HCT116 (cell line): Measurements from ENCODE around the gene ZNF804A. TPM values are rescaled to one million over a fixed set of nuclear protein-coding genes. Genes with fewer than 3 reads are reported as not detected.

Experiments
- ATAC-seq: fragments of 200-7000 bp; cut with Tn5 transposase; 2 replicates; pipeline ENCODE4 v1.9.1; 2020; ENCODE audit warnings: mild to moderate bottlenecking, moderate library complexity
- BruUV-seq: library from RNA; stranded (reverse); fragments of 400-500 nt; replicated peaks from 2 replicates; lab custom pipeline; 2021; lab: Mats Ljungman, UMichigan
- CTCF ChIA-PET: fragments of 300-600 bp; sonication (Branson Sonifier 250); formaldehyde crosslinking; loops from one replicate; lab custom pipeline; 2021; ENCODE audit warnings: antibody characterized with exemption; lab: Charles Lee
- POLR2A ChIA-PET: fragments of 300-600, 350-600 bp; sonication (Branson Sonifier 250); formaldehyde crosslinking; loops from one replicate; lab custom pipeline; 2021; ENCODE audit warnings: antibody characterized with exemption; lab: Charles Lee
- RAD21 ChIA-PET, 2 experiments: fragments of 300-600 bp; sonication (Branson Sonifier 250); formaldehyde crosslinking; loops; one replicate each; lab custom pipeline; 2023; ENCODE audit warnings: low total read pairs in 2 of 2; ENCODE audit not compliant: uncharacterized antibody in 2 of 2, unreplicated experiment in 2 of 2, low non-redundant PET in 1 of 2; lab: Charles Lee
- DNase-seq: peaks from one replicate; pipeline ENCODE4 v3.0.0-alpha.2; 2010; ENCODE audit warnings: low read depth, low spot score
- H2AFZ ChIP-seq: fragments of 200-600 bp; shearing (Covaris generic), sonication (generic); 2 replicates; pipeline ENCODE4 v1.6.1; 2017; ENCODE audit warnings: low read depth, mixed run types, mixed read lengths, antibody characterized with exemption, low read length; ENCODE audit not compliant: poor library complexity, severe bottlenecking
- H3K27ac ChIP-seq: 2 replicates; pipeline ENCODE4 v1.5.1; 2012; ENCODE audit warnings: low read depth, low read length
- H3K27me3 ChIP-seq: fragments of 200-600 bp; sonication (generic); 2 replicates; pipeline ENCODE4 v1.6.1; 2016; ENCODE audit warnings: mixed run types, low read length, mixed read lengths; ENCODE audit not compliant: insufficient read depth
- H3K36me3 ChIP-seq, 2 experiments: fragments of 200-500 bp in 1 of 2; fragments of 200-600 bp in 1 of 2; sonication (Bioruptor generic) in 1 of 2; sonication (generic) in 1 of 2; 2 replicates each; pipeline versions ENCODE4 v1.5.1 to v1.6.1; 2014 to 2016; ENCODE audit warnings: low read length in 2 of 2, inconsistent platforms in 1 of 2, mixed read lengths in 1 of 2, mixed run types in 1 of 2; ENCODE audit not compliant: insufficient read depth in 2 of 2, control insufficient read depth in 1 of 2
- H3K4me1 ChIP-seq, 2 experiments: fragments of 200-600 bp in 1 of 2; sonication (generic) in 1 of 2; 2 replicates each; pipeline versions ENCODE4 v1.5.1 to v1.6.1; 2012 to 2017; ENCODE audit warnings: low read length in 2 of 2, inconsistent platforms in 1 of 2, mild to moderate bottlenecking in 1 of 2, mixed read lengths in 1 of 2, mixed run types in 1 of 2, moderate library complexity in 1 of 2; ENCODE audit not compliant: insufficient read depth in 2 of 2, control insufficient read depth in 1 of 2
- H3K4me2 ChIP-seq: fragments of 200-600 bp; sonication (generic); 2 replicates; pipeline ENCODE4 v1.6.1; 2017; ENCODE audit warnings: mixed run types, low read length, mixed read lengths
- H3K4me3 ChIP-seq, 2 experiments: fragments of 200-600 bp in 1 of 2; sonication (generic) in 1 of 2; replicated peaks in 1 of 2; 2 replicates each; pipeline ENCODE4 v1.5.1; 2011 to 2016; ENCODE audit warnings: low read length in 2 of 2, control low read depth in 1 of 2, low read depth in 1 of 2, mild to moderate bottlenecking in 1 of 2, mixed read lengths in 1 of 2, mixed run types in 1 of 2
- H3K79me2 ChIP-seq: fragments of 200-600 bp; sonication (generic); 2 replicates; pipeline ENCODE4 v1.6.1; 2017; ENCODE audit warnings: mild to moderate bottlenecking, mixed run types, low read length, moderate library complexity, mixed read lengths; ENCODE audit not compliant: insufficient read depth
- H3K9ac ChIP-seq: fragments of 200-600 bp; sonication (generic); 2 replicates; pipeline ENCODE4 v1.6.1; 2016; ENCODE audit warnings: low read length, mixed read lengths
- H3K9me2 ChIP-seq: fragments of 200-600 bp; sonication (generic), shearing (Covaris generic); 2 replicates; pipeline ENCODE4 v1.6.1; 2017; ENCODE audit warnings: mixed run types, mild to moderate bottlenecking, moderate library complexity; ENCODE audit not compliant: insufficient read depth
- H3K9me3 ChIP-seq, 2 experiments: fragments of 200-500 bp in 1 of 2; fragments of 200-600 bp in 1 of 2; sonication (Bioruptor generic) in 1 of 2; sonication (generic) in 1 of 2; 2 replicates each; pipeline ENCODE4 v1.6.1; 2014 to 2017; ENCODE audit warnings: low read length in 2 of 2, mixed read lengths in 2 of 2, inconsistent platforms in 1 of 2, low read depth in 1 of 2, mild to moderate bottlenecking in 1 of 2, mixed run types in 1 of 2, moderate library complexity in 1 of 2; ENCODE audit not compliant: control insufficient read depth in 1 of 2, insufficient read depth in 1 of 2
- H4K20me1 ChIP-seq: fragments of 200-600 bp; sonication (generic), shearing (Covaris generic); 2 replicates; pipeline ENCODE4 v1.6.1; 2017; ENCODE audit warnings: mixed run types, mild to moderate bottlenecking, moderate library complexity; ENCODE audit not compliant: insufficient read depth
- ATF3 ChIP-seq: IDR thresholded peaks from 2 replicates; pipeline ENCODE4 v1.6.1; 2012
- CBX3 ChIP-seq: IDR thresholded peaks from 2 replicates; pipeline ENCODE4 v1.6.1; 2012; ENCODE audit warnings: low read depth
- CEBPB ChIP-seq: IDR thresholded peaks from 2 replicates; pipeline ENCODE4 v1.6.1; 2012; ENCODE audit warnings: low read depth
- CTCF ChIP-seq, 3 experiments: fragments of 200-600 bp in 1 of 3; sonication (generic) in 1 of 3; IDR thresholded peaks in 2 of 3; conservative IDR thresholded peaks in 1 of 3; 2 replicates each; pipeline ENCODE4 v1.5.1; 2012 to 2017; ENCODE audit warnings: low read depth in 2 of 3, low read length in 2 of 3, antibody characterized with exemption in 1 of 3, borderline replicate concordance in 1 of 3, control low read depth in 1 of 3, mild to moderate bottlenecking in 1 of 3, mixed read lengths in 1 of 3, mixed run types in 1 of 3, moderate library complexity in 1 of 3; ENCODE audit not compliant: insufficient read depth in 1 of 3
- EGR1 ChIP-seq: IDR thresholded peaks from 2 replicates; pipeline ENCODE4 v1.6.1; 2012; ENCODE audit warnings: low read depth
- ELF1 ChIP-seq: IDR thresholded peaks from 2 replicates; pipeline ENCODE4 v1.6.1; 2012; ENCODE audit warnings: low read depth, borderline replicate concordance
- EZH2 ChIP-seq: fragments of 200-600 bp; sonication (generic); IDR thresholded peaks from 2 replicates; pipeline ENCODE4 v1.6.1; 2017; ENCODE audit warnings: antibody characterized with exemption, mixed run types
- EZH2phosphoT487 ChIP-seq: fragments of 200-600 bp; IDR thresholded peaks from 2 replicates; pipeline ENCODE4 v1.6.1; 2018; ENCODE audit warnings: antibody characterized with exemption, borderline replicate concordance
- FOSL1 ChIP-seq: IDR thresholded peaks from 2 replicates; pipeline ENCODE4 v1.6.1; 2012; ENCODE audit warnings: low read depth
- JUND ChIP-seq: IDR thresholded peaks from 2 replicates; pipeline ENCODE4 v1.6.1; 2012
- POLR2A ChIP-seq: IDR thresholded peaks from 2 replicates; pipeline ENCODE4 v1.7.0; 2011; ENCODE audit warnings: borderline replicate concordance; ENCODE audit not compliant: insufficient read depth, insufficient read length; ENCODE audit errors: extremely low read depth
- RAD21 ChIP-seq: IDR thresholded peaks from 2 replicates; pipeline ENCODE4 v1.6.1; 2012; ENCODE audit warnings: low read depth, mild to moderate bottlenecking
- SIN3A ChIP-seq: IDR thresholded peaks from 2 replicates; pipeline ENCODE4 v1.6.1; 2012; ENCODE audit warnings: low read depth
- SP1 ChIP-seq: IDR thresholded peaks from 2 replicates; pipeline ENCODE4 v1.6.1; 2012; ENCODE audit warnings: low read depth
- TCF7L2 ChIP-seq: IDR thresholded peaks from 2 replicates; pipeline ENCODE4 v1.7.0; 2011; ENCODE audit warnings: borderline replicate concordance, inconsistent platforms; ENCODE audit not compliant: insufficient read depth, insufficient read length; ENCODE audit errors: extremely low read depth
- YY1 ChIP-seq: IDR thresholded peaks from 2 replicates; pipeline ENCODE4 v1.6.1; 2011; ENCODE audit warnings: low read length, low read depth, moderate library complexity, mild to moderate bottlenecking; ENCODE audit not compliant: insufficient replicate concordance; ENCODE audit errors: extremely low read depth
- ZNF274 ChIP-seq: fragments of 200-500 bp; sonication (Bioruptor generic); IDR thresholded peaks from 2 replicates; pipeline ENCODE4 v1.6.1; 2014; ENCODE audit warnings: mild to moderate bottlenecking, low read depth, low read length, inconsistent platforms
- intact Hi-C: fragments of 100-400 bp; cut with micrococcal nuclease; formaldehyde crosslinking; loops from 2 replicates; pipeline ENCODE4 v1.10.0; 2022
- total RNA-seq: library from RNA; stranded (reverse); gene quantifications from one replicate; pipeline ENCODE4 v1.2.1, GENCODE V29; 2021; ENCODE audit not compliant: unreplicated experiment
- TF ChIP-seq, protein P1 (sequence below): IDR thresholded peaks from 2 replicates; pipeline ENCODE4 v1.6.1; 2011; ENCODE audit warnings: mild to moderate bottlenecking, low read length, moderate library complexity; ENCODE audit not compliant: insufficient replicate concordance; ENCODE audit errors: extremely low read depth
- TF ChIP-seq, protein P2 (sequence below): IDR thresholded peaks from 2 replicates; pipeline ENCODE4 v1.6.1; 2012

The ZNF804A gene
- total RNA-seq, 1 experiment from 2014 or later, result 0.61 TPM

GRCh38 chr2:184551626-184552025, 46.7 kb upstream of the ZNF804A start (continued):
- no peak for TF ChIP-seq EZH2phosphoT487
- TF ChIP-seq ATF3, result no peak
- TF ChIP-seq, protein P1, sequence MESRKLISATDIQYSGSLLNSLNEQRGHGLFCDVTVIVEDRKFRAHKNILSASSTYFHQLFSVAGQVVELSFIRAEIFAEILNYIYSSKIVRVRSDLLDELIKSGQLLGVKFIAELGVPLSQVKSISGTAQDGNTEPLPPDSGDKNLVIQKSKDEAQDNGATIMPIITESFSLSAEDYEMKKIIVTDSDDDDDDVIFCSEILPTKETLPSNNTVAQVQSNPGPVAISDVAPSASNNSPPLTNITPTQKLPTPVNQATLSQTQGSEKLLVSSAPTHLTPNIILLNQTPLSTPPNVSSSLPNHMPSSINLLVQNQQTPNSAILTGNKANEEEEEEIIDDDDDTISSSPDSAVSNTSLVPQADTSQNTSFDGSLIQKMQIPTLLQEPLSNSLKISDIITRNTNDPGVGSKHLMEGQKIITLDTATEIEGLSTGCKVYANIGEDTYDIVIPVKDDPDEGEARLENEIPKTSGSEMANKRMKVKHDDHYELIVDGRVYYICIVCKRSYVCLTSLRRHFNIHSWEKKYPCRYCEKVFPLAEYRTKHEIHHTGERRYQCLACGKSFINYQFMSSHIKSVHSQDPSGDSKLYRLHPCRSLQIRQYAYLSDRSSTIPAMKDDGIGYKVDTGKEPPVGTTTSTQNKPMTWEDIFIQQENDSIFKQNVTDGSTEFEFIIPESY, result no peak
- TF ChIP-seq YY1, result no peak
- TF ChIP-seq, all 23 proteins: peak for 0

GRCh38 chr2:184554736-184555135, 43.6 kb upstream of the ZNF804A start:
- Histone ChIP-seq H3K27ac (no peak overlapping the region), H2AFZ (no peak overlapping the region), H3K9me2 (no peaks in the 10 kb centered on the region), H3K9me3 (no peaks in the 10 kb centered on the region), H3K79me2 (no peaks in the 10 kb centered on the region)
- ChIA-PET RAD21 (no interaction called here), POLR2A (no interaction called here)
- TF ChIP-seq RAD21 (no peak), ZNF274 (no peak), ELF1 (no peak), JUND (no peak), TCF7L2 (no peak), SIN3A (no peak), CTCF (IDR thresholded peaks at IDR 0.05 in 2 of 3, conservative IDR thresholded peaks at IDR 0.05 in 1 of 3; ENCODE audit: borderline replicate concordance in 1 of 3, insufficient read depth in 1 of 3, low read depth in 2 of 3, low read length in 2 of 3) (no peak), YY1 (no peak), FOSL1 (no peak), SP1 (no peak), CEBPB (no peak), EGR1 (no peak), CBX3 (no peak), ATF3 (no peak), EZH2 (no peak), EZH2phosphoT487 (no peak), POLR2A (no peak)
- TF ChIP-seq, protein P1, result no peak
- TF ChIP-seq, protein P2, sequence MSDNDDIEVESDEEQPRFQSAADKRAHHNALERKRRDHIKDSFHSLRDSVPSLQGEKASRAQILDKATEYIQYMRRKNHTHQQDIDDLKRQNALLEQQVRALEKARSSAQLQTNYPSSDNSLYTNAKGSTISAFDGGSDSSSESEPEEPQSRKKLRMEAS, result no peak
- TF ChIP-seq, all 23 proteins: peak for 0
- H3K36me3 ChIP-seq, result no peaks in the 10 kb centered on the region
- H3K9ac ChIP-seq, result no peak overlapping the region
- CTCF ChIA-PET, result no interaction called here
- H3K27me3 ChIP-seq, result no peaks in the 10 kb centered on the region
- no TSS peak for BruUV-seq
- no peak overlapping the region for H3K4me3 ChIP-seq
- no peak for DNase-seq
- no peaks in the 10 kb centered on the region for H4K20me1 ChIP-seq
- intact Hi-C loops, result no loop called here
- no peak overlapping the region for H3K4me2 ChIP-seq
- no peaks in the 10 kb centered on the region for H3K4me1 ChIP-seq
- no peak for ATAC-seq
